Measurements from ENCODE around the gene MROH9. TPM values are rescaled to one million over a fixed set of nuclear protein-coding genes. Genes with fewer than 3 reads are reported as not detected.

Gene MROH9
- total RNA-seq, 2 experiments from 2014 or later: not detected

DNA sequence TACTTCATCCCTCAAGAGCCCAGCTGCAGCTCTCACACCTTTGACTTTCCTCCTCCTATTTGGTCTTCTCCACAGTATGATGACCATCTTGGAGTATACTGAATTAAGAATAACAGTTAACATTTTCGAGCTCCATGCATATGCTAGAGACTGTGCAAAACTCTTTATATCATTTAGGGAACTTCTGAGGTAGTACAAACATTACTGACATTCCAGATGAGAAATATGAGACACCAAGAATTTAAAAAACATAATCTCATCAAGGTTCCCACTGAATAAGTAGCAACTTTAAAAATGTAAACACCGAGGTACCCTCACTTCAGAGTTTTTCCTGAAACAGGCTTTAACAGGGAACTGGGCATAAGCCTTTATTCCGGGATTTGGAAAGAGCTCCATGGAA lies 178.0 kb downstream of the MROH9 start:
- no peaks in the 10 kb centered on the region for H3K27me3 Mint-ChIP-seq
- H3K36me3 Mint-ChIP-seq: no peaks in the 10 kb centered on the region
- ATAC-seq: no peak
- H3K4me3 Mint-ChIP-seq: no peak overlapping the region
- DNase-seq: no peak
- H3K27ac Mint-ChIP-seq: no peak overlapping the region
- no peaks in the 10 kb centered on the region for H3K9me3 Mint-ChIP-seq (ENCODE audit: low read depth)
- CTCF ChIA-PET: no interaction called here
- H3K4me1 Mint-ChIP-seq: no peaks in the 10 kb centered on the region

Small RNA genes lying within 50 kb of the gene (microRNA-seq; reads per million reads assigned to microRNA genes)
- gene MIR1295A: not detected
- not detected for gene MIR1295B

Other genes starting within 250 kb of the MROH9 start
- not detected for gene FMO3, start 155.4 kb downstream of the MROH9 start, total RNA-seq
- not detected for gene FMO2, start 249.8 kb downstream of the MROH9 start, total RNA-seq

Data from activated CD8-positive, alpha-beta memory T cell treated with anti-CD3 and anti-CD28 coated beads, Interleukin-2, amount 10 ng/mL, durations not matched to agents 7 days and 5 days (primary cell).